A549 (cell line): Measurements from ENCODE around the gene KDR.

ENCODE experiments used
- CHD2 ChIP-seq: fragments of 150-350 bp; IDR thresholded peaks from 2 replicates; pipeline ENCODE4 v1.6.1; 2014; ENCODE audit warnings: low read length; ENCODE audit not compliant: partially characterized antibody
- HMGXB4 ChIP-seq: fragments of 250-450 bp; sonication (Bioruptor Pico); IDR thresholded peaks from 2 replicates; pipeline ENCODE4 v1.5.0; 2021; ENCODE audit warnings: mild to moderate bottlenecking, moderate library complexity, borderline replicate concordance
- KDM1A ChIP-seq: fragments of 200-600 bp; sonication (generic); IDR thresholded peaks from 2 replicates; pipeline ENCODE4 v1.6.1; 2016; ENCODE audit warnings: low read depth, mild to moderate bottlenecking
- RFX5 ChIP-seq: fragments of 450-650 bp; IDR thresholded peaks from 2 replicates; pipeline ENCODE4 v1.7.1; 2014; ENCODE audit warnings: antibody characterized with exemption, mild to moderate bottlenecking, moderate library complexity
- SREBF2 ChIP-seq: fragments of 450-650 bp; IDR thresholded peaks from 2 replicates; pipeline ENCODE4 v1.6.1; 2014; ENCODE audit warnings: mild to moderate bottlenecking, moderate library complexity
- TF ChIP-seq, protein P1 (sequence below): fragments of >200 bp; sonication (Bioruptor Twin); formaldehyde crosslinking; IDR thresholded peaks from 3 replicates; pipeline ENCODE4 v1.5.1; 2016
- TF ChIP-seq, protein P2 (sequence below): fragments of 150-350 bp; IDR thresholded peaks from 2 replicates; pipeline ENCODE4 v1.6.1; 2014; ENCODE audit warnings: low read depth, mild to moderate bottlenecking, low read length

DNA sequence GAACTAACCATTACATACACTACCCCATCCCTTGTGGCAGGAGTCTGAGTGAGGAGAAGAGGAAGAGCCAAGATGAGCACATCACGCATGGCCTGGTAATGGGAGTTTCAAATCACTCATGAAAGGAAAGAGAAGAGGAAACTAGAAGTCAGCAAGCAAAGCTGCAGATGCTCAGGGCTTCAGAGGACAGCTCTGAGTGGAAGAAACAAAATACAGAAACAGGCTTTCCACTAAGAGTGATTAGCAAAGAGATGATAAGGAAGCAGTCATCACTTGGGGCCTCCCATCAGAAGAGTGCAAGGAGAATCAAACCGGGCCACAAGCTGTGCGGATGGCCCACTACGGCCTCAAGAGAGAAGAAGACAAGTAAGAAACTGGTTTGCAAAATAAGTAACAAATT is 25.6 kb downstream of the KDR start:
- TF ChIP-seq, protein P1, sequence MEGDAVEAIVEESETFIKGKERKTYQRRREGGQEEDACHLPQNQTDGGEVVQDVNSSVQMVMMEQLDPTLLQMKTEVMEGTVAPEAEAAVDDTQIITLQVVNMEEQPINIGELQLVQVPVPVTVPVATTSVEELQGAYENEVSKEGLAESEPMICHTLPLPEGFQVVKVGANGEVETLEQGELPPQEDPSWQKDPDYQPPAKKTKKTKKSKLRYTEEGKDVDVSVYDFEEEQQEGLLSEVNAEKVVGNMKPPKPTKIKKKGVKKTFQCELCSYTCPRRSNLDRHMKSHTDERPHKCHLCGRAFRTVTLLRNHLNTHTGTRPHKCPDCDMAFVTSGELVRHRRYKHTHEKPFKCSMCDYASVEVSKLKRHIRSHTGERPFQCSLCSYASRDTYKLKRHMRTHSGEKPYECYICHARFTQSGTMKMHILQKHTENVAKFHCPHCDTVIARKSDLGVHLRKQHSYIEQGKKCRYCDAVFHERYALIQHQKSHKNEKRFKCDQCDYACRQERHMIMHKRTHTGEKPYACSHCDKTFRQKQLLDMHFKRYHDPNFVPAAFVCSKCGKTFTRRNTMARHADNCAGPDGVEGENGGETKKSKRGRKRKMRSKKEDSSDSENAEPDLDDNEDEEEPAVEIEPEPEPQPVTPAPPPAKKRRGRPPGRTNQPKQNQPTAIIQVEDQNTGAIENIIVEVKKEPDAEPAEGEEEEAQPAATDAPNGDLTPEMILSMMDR = no peak
- TF ChIP-seq SREBF2 (no peak), CHD2 (no peak), KDM1A (no peak), HMGXB4 (CRISPR knock-in tag) (no peak), RFX5 (no peak)
- TF ChIP-seq, protein P2, sequence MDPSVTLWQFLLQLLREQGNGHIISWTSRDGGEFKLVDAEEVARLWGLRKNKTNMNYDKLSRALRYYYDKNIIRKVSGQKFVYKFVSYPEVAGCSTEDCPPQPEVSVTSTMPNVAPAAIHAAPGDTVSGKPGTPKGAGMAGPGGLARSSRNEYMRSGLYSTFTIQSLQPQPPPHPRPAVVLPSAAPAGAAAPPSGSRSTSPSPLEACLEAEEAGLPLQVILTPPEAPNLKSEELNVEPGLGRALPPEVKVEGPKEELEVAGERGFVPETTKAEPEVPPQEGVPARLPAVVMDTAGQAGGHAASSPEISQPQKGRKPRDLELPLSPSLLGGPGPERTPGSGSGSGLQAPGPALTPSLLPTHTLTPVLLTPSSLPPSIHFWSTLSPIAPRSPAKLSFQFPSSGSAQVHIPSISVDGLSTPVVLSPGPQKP = no peak
